H1 (cell line): Measurements from ENCODE around the gene FSTL4.

Experiments
- JUND ChIP-seq: IDR thresholded peaks from 2 replicates; pipeline ENCODE4 v1.6.1; 2011; ENCODE audit warnings: mild to moderate bottlenecking, improper control_type of control experiment, low read length
- NRF1 ChIP-seq: IDR thresholded peaks from 2 replicates; pipeline ENCODE4 v1.6.1; 2011; ENCODE audit warnings: mild to moderate bottlenecking, low read depth, low read length, improper control_type of control experiment
- POLR2A ChIP-seq, 2 experiments: IDR thresholded peaks; 1 replicate in 1 of 2; 2 replicates in 1 of 2; pipeline ENCODE4 v1.6.1; 2011; ENCODE audit warnings: low read depth in 2 of 2, low read length in 2 of 2, mild to moderate bottlenecking in 2 of 2; ENCODE audit errors: control extremely low read depth in 1 of 2
- POLR2AphosphoS5 ChIP-seq: IDR thresholded peaks from 2 replicates; pipeline ENCODE4 v1.6.1; 2011; ENCODE audit warnings: low read depth, low read length
- SAP30 ChIP-seq: fragments of 300-600 bp; sonication (generic); IDR thresholded peaks from 2 replicates; pipeline ENCODE4 v1.7.1; 2012; ENCODE audit warnings: low read length, moderate library complexity, mild to moderate bottlenecking, inconsistent platforms; ENCODE audit not compliant: insufficient read depth, insufficient replicate concordance
- SIX5 ChIP-seq: IDR thresholded peaks from 2 replicates; pipeline ENCODE4 v1.6.1; 2011; ENCODE audit warnings: mild to moderate bottlenecking, low read depth, low read length
- TF ChIP-seq, protein P1 (sequence below), 3 experiments: IDR thresholded peaks; 1 replicate in 2 of 3; 2 replicates in 1 of 3; pipeline versions ENCODE4 v1.5.1 to v1.6.1; 2011; ENCODE audit warnings: low read length in 3 of 3, mild to moderate bottlenecking in 3 of 3, inconsistent platforms in 2 of 3, low read depth in 1 of 3, moderate library complexity in 1 of 3; ENCODE audit not compliant: insufficient read depth in 1 of 3; ENCODE audit errors: control extremely low read depth in 1 of 3
- TF ChIP-seq, protein P2 (sequence below): IDR thresholded peaks from 2 replicates; pipeline ENCODE4 v1.6.1; 2012; ENCODE audit warnings: low read length, inconsistent platforms
- TF ChIP-seq, protein P3 (sequence below): IDR thresholded peaks from 2 replicates; pipeline ENCODE4 v1.6.1; 2011; ENCODE audit warnings: low read length, improper control_type of control experiment

DNA sequence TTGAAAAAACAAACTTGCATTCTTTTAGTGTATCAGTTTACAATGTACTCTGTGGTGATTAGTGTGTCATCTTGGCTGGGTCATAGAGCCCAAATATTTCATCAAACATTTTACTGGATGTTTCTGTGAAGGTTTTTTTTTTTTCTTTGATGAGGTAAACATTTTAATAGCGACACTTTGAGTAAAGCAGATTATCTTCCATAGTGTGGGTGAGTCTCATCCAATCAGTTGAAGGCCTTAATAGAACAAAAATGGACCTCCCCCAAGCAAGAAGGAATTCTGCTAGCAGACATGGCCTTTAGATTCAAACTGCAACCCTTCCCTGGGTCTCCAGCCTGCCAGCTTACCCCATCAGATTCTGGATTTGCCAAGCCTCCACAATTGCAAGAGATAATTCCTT, 72.5 kb downstream of the FSTL4 start:
- TF ChIP-seq SIX5 = no peak
- no peak for TF ChIP-seq POLR2AphosphoS5
- TF ChIP-seq, protein P1, sequence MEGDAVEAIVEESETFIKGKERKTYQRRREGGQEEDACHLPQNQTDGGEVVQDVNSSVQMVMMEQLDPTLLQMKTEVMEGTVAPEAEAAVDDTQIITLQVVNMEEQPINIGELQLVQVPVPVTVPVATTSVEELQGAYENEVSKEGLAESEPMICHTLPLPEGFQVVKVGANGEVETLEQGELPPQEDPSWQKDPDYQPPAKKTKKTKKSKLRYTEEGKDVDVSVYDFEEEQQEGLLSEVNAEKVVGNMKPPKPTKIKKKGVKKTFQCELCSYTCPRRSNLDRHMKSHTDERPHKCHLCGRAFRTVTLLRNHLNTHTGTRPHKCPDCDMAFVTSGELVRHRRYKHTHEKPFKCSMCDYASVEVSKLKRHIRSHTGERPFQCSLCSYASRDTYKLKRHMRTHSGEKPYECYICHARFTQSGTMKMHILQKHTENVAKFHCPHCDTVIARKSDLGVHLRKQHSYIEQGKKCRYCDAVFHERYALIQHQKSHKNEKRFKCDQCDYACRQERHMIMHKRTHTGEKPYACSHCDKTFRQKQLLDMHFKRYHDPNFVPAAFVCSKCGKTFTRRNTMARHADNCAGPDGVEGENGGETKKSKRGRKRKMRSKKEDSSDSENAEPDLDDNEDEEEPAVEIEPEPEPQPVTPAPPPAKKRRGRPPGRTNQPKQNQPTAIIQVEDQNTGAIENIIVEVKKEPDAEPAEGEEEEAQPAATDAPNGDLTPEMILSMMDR (IDR thresholded peaks at IDR 0.05; ENCODE audit: control extremely low read depth in 1 of 3, insufficient read depth in 1 of 3, low read depth in 1 of 3, low read length in 3 of 3) = no peak
- TF ChIP-seq POLR2A (IDR thresholded peaks at IDR 0.05; ENCODE audit: control extremely low read depth in 1 of 2, low read depth in 2 of 2, low read length in 2 of 2) = no peak
- no peak for TF ChIP-seq NRF1
- TF ChIP-seq JUND = no peak
- no peak for TF ChIP-seq SAP30
- TF ChIP-seq, protein P2, sequence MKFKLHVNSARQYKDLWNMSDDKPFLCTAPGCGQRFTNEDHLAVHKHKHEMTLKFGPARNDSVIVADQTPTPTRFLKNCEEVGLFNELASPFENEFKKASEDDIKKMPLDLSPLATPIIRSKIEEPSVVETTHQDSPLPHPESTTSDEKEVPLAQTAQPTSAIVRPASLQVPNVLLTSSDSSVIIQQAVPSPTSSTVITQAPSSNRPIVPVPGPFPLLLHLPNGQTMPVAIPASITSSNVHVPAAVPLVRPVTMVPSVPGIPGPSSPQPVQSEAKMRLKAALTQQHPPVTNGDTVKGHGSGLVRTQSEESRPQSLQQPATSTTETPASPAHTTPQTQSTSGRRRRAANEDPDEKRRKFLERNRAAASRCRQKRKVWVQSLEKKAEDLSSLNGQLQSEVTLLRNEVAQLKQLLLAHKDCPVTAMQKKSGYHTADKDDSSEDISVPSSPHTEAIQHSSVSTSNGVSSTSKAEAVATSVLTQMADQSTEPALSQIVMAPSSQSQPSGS = no peak
- TF ChIP-seq, protein P3, sequence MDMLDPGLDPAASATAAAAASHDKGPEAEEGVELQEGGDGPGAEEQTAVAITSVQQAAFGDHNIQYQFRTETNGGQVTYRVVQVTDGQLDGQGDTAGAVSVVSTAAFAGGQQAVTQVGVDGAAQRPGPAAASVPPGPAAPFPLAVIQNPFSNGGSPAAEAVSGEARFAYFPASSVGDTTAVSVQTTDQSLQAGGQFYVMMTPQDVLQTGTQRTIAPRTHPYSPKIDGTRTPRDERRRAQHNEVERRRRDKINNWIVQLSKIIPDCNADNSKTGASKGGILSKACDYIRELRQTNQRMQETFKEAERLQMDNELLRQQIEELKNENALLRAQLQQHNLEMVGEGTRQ = no peak
